Medulla oblongata (tissue), 1 donor: ENCODE results near the gene TMEM44.
A peak's percentile ranks its signal among the peaks of the same experiment; 100 is the strongest.

ENCODE experiments used
- DNase-seq: peaks from one replicate; pipeline ENCODE4 v3.0.0-alpha.2; 2015; ENCODE audit errors: extremely low spot score

The TMEM44 gene, protein sequence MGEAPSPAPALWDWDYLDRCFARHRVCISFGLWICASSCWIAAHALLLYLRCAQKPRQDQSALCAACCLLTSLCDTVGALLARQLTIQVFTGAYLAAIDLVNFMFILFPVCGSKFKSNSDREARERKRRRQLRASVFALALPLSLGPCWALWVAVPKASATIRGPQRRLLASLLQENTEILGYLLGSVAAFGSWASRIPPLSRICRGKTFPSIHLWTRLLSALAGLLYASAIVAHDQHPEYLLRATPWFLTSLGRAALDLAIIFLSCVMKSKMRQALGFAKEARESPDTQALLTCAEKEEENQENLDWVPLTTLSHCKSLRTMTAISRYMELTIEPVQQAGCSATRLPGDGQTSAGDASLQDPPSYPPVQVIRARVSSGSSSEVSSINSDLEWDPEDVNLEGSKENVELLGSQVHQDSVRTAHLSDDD

DNA sequence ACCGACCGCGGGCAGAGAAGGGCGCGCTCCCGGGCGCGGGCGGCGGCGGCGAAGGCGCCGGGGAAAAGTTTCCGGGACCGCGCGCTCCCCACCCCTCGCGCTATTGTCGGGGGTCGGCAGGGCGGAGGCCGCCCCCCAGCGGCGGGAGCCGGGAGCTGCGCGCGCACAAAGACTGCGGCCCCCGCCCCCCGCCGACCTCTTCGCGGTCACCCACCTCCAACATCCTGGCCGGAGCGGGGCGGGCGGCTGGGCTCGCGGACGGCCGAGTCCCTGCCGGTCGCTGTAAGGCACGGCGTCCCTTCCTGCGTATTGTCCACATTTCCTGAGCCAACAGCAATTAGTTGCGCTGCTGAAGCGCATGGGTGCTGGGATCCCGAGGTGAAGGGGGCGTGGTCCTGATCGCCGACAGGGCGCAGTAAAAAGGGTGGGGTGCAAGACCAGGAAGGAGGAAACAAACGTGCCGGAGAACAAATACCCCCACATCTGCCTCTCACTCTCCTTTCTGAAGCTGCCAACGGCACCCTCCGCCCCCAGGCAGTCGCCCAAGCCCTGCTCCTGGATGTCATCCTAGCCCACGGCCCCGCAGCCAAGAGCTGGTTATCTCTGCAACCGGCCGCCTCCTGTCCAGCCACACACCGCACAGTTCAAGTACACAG, at the start of gene TMEM44:
TMEM44 (minus strand) TSS at position 71 of the 656 bp plus-strand sequence. CDS start 204 bp downstream, outside the sequence.
- DNase-seq, result peak; percentile 38

DNA sequence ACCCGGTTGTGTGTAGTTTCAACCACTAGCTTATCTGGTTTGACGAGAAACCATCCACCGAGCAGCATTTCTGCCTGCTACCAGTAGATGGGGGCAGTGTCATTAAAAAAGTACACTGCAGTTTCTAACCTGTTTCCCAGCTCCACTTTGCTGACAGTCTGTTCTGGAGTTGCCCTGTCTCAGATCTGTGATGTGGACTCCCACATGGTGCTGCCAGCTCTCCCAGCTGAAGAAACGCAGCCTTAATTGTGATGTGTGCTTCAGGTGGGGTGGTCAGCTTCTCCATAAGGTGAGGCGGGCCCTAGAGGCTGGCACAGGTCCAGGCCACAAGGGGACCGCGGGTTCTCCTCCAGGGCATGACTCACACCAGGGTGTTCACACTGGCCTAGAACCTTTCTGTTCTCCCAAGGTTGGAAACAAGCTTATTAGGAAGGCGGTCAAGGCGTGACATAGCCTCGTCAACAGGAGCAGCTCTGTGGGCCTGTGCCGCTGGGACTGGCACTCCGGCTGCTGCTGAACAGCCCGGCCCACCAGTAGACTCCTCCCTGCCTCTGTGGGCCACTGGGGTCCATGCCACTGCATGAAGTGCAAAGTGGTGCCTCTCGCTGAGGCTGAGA, 49.6 kb upstream of the TMEM44 start:
- peak; percentile 89 for DNase-seq

DNA sequence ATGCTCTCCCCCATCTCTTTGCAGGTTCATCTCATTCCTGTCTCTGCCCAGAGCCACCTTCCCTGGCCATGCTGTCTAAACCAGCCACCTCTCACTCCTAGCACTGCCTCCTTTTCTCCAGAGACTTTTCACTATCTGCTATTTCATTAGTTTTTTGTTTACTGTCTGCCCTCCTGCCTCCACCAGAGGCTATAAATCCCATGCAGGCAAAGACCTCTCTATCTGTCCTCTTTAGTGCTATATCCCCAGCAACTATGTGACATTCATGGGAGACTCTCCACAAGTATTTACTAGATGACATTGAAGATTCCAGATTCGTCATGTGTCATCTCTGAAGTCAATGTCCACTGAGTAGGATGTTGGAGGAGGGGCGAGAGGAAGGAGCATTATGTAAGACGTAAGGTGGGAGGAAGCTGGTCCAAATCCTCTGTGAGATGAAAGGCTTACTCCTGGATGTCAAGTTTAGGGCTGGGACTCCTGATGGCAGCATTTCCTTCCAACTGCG, 49.0 kb upstream of the TMEM44 start:
- no peak for DNase-seq

DNA sequence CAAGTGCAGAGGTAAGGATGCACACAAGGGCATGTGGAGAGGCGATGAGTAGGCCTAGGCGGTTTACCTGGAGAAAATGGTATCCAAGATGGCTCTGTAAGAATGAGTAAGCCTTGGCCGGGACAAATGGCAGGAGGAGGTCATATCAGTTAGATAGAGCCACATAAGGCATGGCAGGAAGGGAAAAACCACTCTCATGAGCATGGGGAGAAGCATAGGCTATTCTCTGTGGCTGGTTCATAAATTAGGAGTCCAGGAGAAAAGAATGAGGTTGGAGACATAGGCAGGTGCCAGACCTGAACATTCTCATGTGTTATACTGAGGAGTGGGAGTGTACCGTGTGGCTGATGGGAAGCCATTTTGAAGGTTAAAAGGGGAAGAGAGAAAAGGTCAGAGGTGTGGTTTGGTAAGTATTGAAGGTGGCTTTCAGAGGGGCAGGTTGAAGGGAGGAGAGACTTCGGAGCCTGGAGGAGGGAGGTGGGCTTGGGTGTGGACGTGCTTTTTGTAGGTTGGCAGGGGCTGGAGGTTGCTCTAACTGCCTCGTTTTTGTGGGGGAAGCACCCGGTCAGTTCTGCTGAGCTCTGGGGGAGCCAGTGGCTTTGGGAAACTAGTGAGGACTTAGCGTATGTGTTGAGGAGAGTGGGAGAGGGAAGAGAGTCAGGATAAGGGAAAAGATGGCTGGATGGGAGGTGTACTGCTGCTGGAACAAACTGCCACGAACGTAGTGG, 47.8 kb upstream of the TMEM44 start:
- DNase-seq, result no peak

DNA sequence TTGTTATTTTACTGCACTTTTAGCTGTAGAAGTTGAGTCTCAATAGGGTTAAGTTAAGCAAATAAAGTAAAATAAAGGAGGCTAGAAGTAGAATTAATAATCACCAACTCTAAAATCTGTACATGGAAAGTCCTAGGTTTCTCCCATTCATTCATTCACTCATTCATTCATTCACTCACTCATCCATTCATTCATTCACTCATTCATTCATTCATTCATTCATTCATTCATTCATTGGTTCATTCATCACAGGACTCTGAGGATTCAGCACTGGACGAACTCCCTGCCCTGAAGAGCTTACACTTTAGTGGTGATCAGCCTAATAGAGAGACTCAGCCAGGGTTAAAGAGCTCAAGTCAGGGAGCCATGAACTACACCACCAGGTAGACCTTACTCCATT, 43.3 kb upstream of the TMEM44 start:
- DNase-seq, result no peak

DNA sequence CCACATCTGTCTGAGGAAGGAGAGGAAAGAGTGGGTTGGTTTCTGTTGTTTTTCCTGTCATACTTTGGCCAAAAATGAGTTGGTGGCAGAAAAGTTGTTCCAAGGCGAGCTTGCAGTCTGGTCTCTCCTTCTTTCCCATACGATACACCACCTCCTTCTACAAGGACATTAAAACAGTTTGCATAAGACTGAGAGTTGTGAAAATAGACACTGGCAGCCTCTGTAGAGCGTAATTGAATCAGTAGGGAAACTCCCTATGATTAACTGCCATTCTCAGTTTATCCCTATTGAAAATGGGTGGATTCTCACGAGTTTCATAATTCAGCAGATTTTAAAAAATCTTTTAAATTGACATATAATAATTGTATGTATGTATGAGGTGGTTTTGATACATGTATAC, 42.5 kb upstream of the TMEM44 start:
- no peak for DNase-seq

DNA sequence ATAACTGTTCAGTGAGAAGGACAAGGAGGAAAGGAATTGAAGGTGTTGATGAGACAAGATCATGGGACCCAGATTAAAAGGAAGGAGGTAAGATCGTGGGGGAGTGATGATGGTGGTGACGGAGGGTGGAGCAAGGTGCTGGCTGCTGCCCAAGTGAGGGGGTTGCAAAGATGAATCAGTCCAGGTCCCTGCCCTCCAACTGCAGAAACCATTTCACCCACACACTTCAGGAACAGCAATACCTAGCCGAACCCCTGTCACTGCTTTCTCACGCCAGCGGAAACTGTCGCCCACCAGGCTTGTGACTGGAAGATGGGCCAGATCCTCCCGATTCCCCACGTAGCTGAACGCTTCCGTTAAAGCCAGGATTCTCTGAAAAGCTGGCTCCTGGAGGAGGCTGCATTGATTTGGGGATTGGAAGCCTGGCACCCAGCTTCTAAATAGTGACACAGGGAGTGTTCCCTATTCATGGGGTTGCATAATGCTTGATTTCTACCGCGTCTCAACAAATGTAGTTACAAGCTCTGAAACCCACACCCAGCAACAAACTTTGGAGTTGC, 41.9 kb upstream of the TMEM44 start:
- no peak for DNase-seq

DNA sequence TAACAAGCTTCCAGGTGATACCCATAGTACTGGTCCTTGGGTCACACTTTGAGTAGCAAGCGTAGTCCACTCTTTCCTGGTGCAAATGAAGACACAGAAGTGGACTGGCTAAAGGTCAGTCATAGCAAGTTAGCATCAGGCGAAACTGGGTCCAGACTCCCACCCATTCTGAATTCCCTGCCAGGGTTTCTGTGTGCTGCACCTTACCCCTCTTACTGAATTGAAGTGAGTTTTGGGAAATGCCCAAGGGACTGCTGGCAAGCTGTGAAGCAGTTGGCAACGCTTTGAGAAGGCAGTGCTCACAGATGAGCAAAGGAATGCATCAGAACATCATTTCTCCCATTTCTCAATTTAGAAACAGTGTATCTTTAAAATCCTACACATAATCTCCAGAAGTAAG, 40.5 kb upstream of the TMEM44 start:
- no peak for DNase-seq

DNA sequence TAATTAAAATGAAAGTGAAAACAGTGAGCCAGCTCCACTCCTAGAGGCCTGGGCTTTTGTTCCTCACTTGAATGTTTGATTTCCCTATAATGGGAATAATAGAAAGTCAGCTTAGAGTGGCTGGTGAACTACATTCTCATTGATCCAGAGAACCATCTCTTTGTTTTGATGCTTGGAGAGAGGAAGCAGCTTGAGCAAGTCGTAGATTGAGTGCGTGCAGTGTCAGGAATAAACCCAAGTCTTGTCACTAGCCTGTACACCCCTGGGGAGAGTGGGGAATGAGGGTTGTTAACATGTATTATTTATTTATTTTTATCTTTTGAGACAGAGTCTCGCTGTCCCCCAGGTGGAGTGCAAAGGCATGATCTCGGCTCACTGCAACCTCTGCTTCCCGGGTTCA, 39.7 kb upstream of the TMEM44 start:
- DNase-seq, result no peak

DNA sequence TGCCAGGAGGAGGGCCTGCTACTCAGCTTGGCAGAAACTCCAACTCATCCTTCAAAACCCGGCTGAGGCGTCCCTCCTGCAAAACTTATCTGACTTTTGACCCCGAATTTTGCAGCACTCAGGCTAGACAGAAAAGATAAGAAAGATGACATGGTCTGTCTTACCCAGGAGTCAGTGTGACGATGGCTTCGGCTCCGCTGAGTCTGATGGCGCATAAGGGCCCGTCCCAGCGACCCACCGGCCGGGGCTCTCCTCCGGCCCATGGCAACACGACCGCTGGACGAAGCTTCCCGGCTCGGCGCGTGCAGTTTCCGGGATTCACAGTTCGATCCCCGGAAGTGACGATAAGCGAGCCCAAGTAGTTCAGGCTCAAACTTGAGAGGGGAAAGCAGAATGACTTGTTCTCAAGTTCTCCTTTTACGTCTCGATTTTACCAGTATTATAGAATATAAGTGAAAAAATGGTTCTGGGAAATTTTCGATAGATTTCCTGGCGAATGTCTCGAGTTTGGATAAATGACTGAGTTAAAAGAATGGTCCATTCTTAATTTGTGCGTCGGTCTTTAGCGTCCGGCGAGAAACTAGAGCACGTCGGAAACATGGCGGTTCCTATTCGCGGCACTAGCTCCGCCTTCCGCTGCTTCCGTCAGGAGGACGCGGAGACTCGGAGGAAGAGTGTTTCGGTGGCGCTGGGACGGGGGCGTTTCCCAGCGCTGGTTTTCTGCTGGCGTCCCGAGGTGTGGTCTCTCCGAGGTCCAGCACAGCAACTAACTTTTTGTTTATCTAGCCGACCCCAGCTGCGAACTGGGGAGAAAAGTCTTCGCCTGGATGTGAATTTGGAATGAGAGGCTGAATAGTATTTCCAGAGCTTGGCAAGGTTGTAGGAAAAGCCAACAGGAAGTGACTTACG, 38.9 kb upstream of the TMEM44 start, which contains the start of gene LSG1:
LSG1 (minus strand) TSS at position 292 of the 909 bp plus-strand sequence; CDS start at position 263, 29 bp downstream.
- DNase-seq, result peak; percentile 95

DNA sequence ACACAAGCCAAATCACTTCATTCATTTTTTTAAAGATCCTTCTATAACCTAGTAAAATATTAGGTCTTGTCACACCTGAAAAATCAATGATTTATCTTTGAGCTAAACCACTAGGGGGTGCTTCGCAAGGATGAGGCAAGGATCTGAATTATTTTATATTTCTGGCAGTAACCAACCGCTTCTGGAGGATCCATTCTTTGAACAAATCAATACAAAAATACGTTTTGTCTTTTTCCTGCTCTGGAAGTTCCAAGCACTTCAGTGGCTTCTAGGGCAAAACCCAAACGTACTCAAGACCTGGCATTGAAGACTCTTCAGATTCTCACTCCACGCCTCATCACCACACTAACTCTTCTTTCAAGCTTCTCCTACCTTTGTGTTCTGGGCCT, 38.3 kb upstream of the TMEM44 start:
- no peak for DNase-seq

DNA sequence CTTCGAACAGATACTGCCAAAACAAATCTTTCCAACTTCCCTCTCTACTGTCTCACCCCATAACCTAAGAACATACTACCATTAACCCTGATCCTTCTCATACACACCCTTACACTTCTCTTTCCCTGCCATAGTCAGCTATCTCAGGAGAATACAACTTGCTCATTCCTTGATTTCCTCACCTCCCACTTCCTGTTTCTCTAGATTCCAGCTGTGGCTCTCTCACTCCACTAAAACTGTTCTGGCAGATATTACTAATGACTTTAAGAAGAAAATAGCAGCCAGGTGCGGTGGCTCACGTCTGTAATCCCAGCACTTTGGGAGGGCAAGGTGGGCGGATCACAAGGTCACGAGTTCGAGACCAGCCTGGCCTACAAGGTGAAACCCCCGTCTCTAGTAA, 34.1 kb upstream of the TMEM44 start:
- no peak for DNase-seq

DNA sequence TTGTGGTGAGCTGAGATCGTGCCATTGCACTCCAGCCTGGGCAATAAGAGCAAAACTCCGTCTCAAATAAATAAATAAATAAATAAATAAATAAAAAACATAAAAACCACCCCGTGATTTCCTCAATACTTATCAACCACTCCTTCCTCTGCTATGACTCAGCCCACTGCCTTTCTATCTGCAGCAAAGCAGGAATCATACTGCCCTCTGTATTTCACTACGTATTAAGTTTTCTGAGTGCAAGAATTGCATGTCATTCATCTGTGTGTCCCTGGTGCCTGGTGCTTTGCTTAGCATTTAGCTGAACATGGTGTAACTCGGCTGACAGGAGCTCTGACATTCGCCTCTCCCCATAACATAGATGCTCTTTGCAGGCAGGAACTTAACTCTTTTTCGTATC, 31.6 kb upstream of the TMEM44 start:
- no peak for DNase-seq

DNA sequence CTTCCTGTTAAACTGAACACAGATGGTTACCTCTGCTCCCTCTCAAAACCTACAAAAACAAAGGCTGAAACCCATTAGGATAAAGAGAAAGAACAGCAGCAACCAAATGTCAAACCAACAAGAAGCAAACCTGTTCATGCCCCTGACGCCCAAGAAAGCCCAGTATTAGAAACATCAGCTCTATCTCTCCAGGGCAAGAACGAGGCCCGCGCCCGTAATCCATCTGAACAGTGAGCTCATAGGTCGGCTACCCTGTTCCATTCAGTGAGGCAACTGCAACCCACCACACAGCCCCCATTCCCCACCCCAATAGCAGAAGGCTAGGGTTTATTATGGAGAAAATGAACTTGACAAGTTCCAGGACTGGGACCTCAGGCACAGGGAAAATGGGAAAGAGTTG, 28.7 kb upstream of the TMEM44 start:
- DNase-seq, result no peak

DNA sequence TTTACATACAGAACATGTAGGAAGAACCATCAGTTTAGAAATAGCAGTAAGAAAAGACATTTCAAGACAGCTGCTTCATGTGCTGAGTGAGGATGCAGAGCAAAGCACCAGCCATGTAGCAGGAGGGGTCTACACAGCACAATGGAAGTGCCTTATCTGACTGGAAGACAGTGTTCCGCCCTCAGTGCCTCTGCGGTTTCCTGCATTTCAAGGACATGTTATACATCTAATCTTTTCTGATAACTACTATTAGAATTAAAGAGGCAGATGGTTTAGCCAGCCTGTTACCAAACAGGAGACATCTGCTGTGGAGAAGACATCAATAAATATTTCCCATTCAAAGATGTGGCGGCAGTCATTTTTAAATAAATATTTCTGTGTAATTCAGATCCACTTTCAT, 28.2 kb upstream of the TMEM44 start:
- no peak for DNase-seq

DNA sequence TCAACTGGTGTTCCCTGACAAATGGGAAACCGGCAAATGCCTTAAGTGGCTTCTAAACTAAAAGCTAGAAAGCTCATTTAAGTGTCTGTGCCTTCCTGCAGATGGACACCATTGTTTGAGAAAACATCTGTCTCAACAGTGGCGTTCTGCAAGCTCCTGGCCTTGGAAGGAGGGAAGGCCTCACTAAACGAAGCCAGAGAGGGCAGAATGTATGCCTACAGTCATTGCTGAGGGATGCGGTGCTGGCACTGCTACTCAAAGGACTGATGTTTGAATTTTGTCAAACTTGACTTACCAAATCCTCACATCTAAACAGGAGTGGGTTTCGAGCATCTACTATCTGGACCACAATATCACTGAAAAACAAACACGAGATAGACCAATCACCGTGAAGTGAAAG, 26.6 kb upstream of the TMEM44 start:
- no peak for DNase-seq

DNA sequence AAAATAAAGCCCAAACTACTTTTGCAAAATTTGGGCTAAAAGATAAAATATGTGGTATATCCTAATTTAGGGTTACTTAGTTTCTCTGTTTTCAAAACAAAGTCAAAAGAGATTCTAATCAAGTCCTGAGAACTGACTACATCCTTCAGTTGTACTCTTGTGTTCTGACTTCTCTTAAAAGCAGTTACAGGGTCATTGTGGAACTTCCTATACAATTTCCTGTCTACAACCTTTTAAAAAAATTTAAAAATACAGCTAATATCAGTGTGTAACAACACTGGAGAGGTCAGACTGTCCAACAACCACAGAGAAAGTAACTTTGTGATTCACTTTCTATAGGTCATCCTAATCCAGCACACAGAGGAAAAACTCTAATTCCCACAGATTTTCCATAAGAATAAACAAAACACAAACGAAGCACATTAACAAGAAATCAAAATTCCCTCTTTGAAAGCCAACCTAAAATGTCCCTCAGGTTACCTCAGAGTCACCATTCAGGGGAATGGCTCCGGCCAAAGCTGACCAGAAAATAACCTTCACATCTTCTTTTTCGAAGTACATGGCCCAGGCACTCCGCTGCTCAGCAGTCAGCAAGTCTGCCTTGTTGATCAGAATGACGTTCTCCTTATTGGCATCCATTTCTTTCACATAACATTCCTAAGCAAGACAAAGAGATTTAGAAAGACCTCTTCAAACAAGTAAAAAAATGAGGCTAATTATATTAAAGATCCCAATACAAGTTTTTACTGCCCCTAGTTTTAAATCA, 25.4 kb upstream of the TMEM44 start:
- DNase-seq, result no peak

DNA sequence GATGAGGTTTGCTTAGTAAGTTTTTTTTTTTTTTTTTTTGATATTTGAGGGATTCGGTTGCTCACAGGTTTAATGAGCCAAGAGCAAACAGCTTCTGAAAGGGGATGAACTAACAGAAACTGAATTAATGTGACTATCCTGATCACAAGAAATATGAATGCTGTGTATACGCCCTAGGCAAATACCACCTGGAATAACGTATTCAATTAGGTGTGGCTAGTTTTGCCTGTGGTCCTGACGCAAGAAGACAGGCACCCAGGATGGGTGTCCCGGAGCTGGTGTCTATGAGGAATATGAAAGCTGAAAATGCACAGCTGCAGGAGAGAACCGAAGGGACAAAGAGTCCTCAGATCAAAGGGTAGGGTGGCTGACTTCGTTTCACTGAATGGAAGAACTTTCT, 24.2 kb upstream of the TMEM44 start:
- DNase-seq, result no peak

DNA sequence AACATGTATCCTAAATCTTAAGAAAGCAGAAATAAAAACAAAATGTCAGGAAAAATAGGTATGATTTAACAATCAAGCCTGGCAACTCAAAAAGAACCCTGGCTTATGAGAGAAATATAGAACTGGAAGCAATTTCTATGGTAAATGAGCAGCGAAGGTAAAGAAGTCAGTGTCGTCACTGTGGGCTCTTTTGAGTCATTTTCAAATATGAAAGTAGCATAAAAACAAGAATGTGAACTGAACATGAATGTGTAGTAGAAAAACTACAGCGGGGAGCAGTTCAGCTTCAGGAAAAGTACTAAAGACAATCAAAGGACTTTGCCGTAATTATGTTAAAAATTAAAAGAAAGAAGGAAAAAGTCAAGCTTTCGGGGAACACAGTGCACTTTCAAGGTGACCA, 21.2 kb upstream of the TMEM44 start:
- DNase-seq, result no peak

DNA sequence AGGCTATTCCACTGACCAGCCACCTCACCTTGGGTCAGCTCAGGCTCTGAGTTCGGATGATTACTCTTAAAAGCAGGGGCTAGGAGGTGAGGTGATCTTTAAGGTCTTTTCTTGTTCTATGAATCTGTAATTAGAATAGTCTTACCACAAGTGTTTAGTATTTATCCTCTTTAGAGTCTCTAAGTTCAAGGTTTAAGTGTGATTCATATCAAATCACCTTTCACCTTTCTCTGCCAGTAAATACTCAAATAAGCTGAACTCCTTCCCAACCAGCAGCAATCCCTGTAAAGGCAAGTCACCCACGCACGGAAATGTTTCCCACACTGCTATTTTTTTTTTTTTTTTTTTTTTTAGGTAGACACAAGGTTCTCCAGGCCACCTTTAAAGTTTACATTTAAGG, 14.5 kb upstream of the TMEM44 start:
- DNase-seq, result no peak
